ENCODE data around the gene KCNB1.

KCNB1 gene

DNA sequence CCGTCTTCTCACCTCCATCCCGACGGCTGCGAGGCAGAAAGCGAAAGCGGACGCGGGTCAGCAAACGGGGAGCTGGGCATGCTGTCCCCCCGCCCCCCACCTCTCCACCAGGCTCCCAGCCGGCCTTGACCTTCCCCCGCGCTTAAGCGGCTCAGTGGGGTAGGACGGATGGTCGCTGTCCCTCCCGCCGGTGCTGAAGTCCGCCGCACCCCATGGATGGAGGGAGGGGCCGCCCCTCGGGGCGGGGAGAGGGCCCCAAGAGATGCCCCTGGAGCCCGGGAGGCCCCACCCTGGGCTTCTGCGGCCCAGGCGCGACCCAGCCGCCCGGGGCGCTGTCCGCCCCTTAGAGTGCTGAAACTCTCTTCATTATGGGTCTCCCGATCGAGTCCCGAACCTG is at the start of gene KCNB1:
KCNB1 (minus strand) TSS at position 48 of the 397 bp plus-strand sequence. CDS start 188 bp downstream, outside the sequence.
- peak; percentile 29 for DNase-seq

DNA sequence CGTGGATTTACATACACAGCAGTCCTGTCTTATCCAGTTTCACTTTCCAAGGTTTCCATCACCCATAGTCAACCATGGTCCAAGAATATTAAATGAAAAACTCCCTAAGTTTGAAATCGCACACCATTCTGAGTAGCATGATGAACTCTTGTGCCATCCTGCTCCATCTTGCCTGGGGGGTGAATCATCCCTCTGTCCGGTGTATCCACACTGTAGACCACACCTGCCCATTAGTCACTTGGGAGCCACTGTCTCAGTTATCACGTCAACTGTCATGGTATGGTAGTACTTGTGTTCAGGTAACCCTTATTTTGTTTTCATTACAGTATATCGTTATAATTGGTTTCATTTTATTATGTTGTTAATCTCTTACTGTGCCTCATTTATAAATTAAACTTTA is 47.0 kb upstream of the KCNB1 start:
- DNase-seq = no peak

- DNase-seq = no peak
These were observed 44.1 kb upstream of the KCNB1 start for GRCh38 chr20:49526568-49526967.

GRCh38 chr20:49526056-49526455 is 43.6 kb upstream of the KCNB1 start:
- no peak for DNase-seq

- no peak for DNase-seq
These were observed 41.4 kb upstream of the KCNB1 start for GRCh38 chr20:49523767-49524360.

GRCh38 chr20:49521356-49521755 is 38.9 kb upstream of the KCNB1 start:
- no peak for DNase-seq

DNA sequence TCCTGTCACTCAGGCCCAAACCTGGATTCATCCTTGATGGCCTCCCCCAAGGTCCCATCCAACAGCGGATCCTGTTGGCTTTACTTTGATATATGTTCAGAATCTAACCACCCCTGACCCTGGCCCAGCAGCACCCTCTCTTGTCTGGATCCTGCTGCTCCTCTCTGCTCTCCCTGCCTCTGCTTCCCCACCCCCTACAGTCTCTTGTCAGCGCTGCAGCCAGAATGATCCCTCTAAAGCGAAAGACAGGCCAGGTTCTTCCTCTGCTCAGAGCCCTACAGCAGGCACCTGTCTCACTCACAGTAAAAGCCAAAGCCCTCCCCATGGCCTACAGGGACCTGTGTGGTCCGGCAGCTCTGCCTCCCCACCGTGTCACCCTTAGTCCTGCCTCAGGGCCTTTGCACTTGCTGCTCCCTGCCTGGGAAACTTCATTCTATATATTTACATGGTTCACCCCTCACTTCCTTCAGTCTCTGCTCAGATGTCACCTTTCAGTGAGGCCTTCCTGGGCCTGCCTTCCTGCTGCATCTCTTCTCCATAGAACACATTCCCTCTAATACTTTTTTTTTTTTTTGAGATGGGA is 37.4 kb upstream of the KCNB1 start:
- DNase-seq = no peak

GRCh38 chr20:49519212-49519712 is 36.8 kb upstream of the KCNB1 start:
- no peak for DNase-seq

DNA sequence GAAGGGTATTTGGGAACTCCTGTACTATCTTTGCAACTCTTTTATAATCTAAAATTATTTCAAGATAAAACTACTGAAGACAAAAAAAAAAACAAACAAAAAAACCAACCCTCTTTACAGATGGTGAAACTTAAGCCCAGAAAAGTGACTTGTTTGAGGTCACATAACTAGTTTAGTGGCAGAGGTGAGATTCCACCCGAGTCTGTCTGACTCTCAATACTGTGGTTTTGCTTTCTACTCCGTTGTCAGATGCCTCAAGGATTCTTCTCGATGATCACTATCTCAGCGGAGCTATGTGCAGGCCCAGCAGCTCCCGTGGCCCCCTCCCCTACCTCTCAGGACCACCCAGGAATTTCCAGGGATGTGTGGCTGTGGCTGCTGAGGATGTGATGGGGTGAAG is 36.1 kb upstream of the KCNB1 start:
- no peak for DNase-seq

DNA sequence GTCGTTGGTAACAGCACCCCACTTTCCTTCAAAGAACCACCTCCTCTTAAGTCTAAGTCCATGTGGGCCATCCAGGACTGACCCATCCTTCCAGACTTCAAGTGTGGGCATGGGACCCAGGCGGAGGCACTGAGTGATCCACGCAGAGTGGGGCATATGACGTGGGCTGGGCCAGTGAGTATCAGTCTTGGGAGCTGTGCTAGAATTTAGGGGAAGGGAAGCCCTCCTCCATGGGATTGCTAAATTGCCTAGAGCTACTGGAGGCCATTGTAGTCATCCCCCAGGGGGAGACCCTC is 35.3 kb upstream of the KCNB1 start:
- DNase-seq = no peak

DNA sequence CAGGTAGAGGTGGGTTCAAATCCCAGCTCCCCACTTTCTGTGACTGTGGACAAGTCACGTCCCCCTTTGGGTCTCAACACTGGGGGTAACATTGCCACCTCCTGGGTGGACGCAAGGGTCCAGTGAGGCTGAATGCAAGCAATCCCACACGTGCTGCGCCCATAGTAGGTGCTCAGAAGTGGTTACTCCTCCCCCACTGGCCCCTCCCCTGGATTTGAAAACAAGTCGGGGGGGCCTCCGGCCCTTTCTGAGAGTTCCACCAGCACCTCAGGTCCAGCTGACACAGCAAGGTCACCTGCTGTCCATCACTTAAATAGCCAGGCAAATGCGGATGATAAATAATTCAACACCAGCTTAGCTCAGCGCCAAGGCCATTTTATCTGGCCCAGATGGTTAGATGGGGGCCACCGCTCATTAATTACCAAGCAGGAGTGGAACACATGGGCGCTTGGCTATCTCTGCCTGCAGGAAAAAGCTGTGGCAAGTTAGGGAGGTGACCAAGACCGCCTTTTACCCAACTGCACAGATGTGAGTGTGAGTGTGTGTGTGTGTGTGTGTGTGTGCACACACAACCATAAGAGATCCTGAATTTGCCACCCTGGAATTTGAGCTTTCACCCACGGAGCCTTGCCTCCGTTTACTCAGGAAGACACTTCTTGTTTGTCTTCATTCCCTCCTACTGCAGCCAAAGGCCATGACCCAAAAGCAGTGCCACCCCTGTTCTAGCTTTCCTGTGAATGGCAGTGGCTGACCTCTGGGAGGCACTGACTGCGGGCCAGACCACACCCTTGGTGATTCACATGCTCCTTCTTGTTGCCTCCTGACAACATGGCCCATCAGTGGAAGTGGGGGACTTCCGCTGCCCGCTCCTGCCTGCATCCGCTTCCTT is 34.7 kb upstream of the KCNB1 start:
- DNase-seq = no peak

GRCh38 chr20:49515586-49515985 is 33.1 kb upstream of the KCNB1 start:
- DNase-seq = no peak

- DNase-seq = no peak
These were observed 31.0 kb upstream of the KCNB1 start for GRCh38 chr20:49513517-49513916.

GRCh38 chr20:49513009-49513408 is 30.5 kb upstream of the KCNB1 start:
- no peak for DNase-seq

DNA sequence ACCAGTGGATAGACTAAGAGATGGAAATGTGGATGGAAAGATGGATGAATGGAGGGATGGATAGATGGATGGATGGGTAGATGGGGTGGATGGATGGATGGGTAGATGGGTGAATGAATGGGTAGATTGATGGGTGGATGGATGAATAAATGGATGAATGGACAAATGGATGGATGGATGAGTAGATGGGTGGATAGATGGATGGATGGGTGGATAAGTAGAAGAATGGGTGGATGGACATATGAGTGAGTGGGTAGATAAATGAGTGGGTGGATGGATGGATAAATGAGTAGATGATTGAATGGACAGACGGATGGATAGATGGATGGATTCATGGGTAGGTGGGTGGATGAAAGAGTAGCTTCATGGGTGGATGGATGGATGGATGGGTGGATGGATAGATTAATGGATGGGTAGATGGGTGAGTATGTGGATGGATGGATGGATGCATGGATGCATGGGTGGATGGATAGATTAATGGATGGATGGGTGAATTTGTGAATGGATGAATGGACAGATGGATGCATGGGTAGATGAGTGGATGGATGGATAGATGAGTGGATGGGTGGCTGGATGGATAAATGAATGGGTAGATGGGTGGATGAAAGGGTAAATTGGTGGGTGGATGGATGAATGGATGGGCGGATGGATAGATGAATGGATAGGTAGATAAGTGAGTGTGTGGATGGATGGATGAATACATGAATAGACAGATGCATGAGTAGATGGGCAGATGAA is 29.5 kb upstream of the KCNB1 start:
- no peak for DNase-seq

- no peak for DNase-seq
These were observed 28.2 kb upstream of the KCNB1 start for GRCh38 chr20:49510562-49511122.

- no peak for DNase-seq
These were observed 26.1 kb upstream of the KCNB1 start for GRCh38 chr20:49508435-49509199.

GRCh38 chr20:49507741-49508434 is 25.4 kb upstream of the KCNB1 start:
- DNase-seq = no peak

DNA sequence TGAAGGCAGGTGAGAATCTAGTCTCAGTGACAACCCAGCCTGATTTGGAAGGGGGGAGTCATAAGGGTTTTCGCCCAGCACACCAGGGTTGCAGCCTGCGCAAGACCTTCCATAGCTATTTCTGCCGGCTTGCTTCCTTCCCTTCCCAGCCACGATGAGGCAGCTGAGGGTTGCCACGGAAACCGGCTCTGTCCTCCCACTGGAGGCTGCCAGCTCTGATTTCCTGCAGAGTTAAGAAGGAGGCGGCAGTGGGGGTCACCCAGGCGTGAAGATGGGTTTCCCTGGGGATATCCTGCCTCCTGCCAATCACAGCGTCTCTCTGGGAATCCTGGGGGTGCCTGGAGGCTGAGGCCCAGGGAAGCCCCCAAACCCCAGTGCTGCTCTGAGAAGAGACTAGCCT is 23.1 kb upstream of the KCNB1 start:
- DNase-seq = no peak

DNA sequence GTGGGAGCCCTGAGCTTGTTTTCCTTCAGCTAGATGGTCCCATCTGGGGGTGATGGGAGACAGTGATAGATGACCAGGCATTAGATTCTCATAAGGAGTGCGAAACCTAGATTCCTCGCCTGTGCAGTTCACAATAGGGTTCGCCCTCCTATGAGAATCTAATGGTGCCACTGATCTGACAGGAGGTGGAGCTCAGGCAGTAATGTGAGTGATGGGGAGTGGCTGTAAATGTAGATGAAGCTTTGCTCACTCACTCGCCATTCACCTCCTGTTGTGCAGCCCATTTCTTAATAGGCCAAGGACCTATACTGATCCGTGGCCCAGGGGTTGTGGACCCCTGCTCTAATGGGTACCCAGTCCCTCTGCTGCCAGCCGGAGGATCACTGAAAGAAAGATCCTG is 20.7 kb upstream of the KCNB1 start:
- DNase-seq = no peak

DNA sequence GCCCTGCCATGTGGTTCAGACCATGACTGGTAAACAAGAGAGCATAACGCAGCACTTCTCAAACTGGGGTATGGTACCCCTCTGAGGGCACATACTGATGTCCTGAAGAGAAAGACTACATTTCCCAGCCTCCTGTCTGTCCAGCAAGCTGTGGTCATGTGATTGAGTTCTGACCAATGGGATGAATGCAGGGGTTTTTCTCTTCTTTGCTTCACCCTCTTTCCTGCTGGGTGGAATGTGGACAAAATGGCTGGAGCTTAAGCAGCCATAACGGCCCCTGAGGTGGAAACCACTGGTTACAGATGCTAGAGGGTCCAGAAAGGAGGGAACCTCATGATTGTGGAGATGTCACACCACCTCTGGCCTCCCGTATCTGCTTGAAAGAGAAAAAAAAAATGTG is 19.4 kb upstream of the KCNB1 start:
- no peak for DNase-seq

DNA sequence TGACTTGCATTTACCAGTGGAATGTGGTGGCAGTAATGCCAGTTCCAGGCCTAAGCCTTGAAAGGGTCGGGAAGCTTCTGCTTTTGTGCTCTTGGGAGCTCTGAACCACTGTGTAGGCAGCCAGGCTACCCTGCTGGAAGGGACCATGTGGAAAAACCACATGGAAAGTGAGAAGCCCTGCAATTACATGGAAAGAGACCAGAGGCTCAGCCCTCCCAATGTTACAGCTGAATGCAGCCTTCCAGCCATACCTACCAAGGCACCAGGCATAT is 14.9 kb upstream of the KCNB1 start:
- DNase-seq = no peak

Measured in activated gamma-delta T cell treated with Interleukin-2 at 50 U/mL for 16 hours (primary cell).